Measurements from ENCODE around the gene EID2. TPM values are rescaled to one million over a fixed set of nuclear protein-coding genes. Genes with fewer than 3 reads are reported as not detected.

EID2 gene
- total RNA-seq, 1 donor from 2014 or later = 15.6 TPM

GRCh38 chr19:39555883-39556282 lies 15.9 kb upstream of the EID2 start:
- no peak overlapping the region for H3K27ac Mint-ChIP-seq (ENCODE audit: unreplicated experiment)
- peaks cover 37% of the 10 kb centered on the region for H3K27me3 Mint-ChIP-seq (ENCODE audit: low read depth)
- no peak overlapping the region for H3K4me3 Mint-ChIP-seq (ENCODE audit: unreplicated experiment)

GRCh38 chr19:39554701-39555311 lies 14.8 kb upstream of the EID2 start:
- Mint-ChIP-seq H3K27ac (ENCODE audit: unreplicated experiment) (no peak overlapping the region), H3K4me1 (ENCODE audit: low read depth) (peaks cover 7% of the 10 kb centered on the region), H3K9me3 (ENCODE audit: low read depth) (no peaks in the 10 kb centered on the region), H3K4me3 (ENCODE audit: unreplicated experiment) (no peak overlapping the region), H3K27me3 (ENCODE audit: low read depth) (peaks cover 30% of the 10 kb centered on the region), H3K36me3 (ENCODE audit: low read depth) (no peaks in the 10 kb centered on the region)
- no peak for TF ChIP-seq CTCF (IDR thresholded peaks at IDR 0.05)
- no peak for DNase-seq (ENCODE audit: low spot score)

More at GRCh38 chr19:39555883-39556282, 15.9 kb upstream of the EID2 start:
- no peaks in the 10 kb centered on the region for H3K36me3 Mint-ChIP-seq (ENCODE audit: low read depth)
- DNase-seq (ENCODE audit: low spot score) = no peak
- peaks cover 7% of the 10 kb centered on the region for H3K4me1 Mint-ChIP-seq (ENCODE audit: low read depth)
- no peak for TF ChIP-seq CTCF (IDR thresholded peaks at IDR 0.05)
- H3K9me3 Mint-ChIP-seq (ENCODE audit: low read depth) = no peaks in the 10 kb centered on the region

DNA sequence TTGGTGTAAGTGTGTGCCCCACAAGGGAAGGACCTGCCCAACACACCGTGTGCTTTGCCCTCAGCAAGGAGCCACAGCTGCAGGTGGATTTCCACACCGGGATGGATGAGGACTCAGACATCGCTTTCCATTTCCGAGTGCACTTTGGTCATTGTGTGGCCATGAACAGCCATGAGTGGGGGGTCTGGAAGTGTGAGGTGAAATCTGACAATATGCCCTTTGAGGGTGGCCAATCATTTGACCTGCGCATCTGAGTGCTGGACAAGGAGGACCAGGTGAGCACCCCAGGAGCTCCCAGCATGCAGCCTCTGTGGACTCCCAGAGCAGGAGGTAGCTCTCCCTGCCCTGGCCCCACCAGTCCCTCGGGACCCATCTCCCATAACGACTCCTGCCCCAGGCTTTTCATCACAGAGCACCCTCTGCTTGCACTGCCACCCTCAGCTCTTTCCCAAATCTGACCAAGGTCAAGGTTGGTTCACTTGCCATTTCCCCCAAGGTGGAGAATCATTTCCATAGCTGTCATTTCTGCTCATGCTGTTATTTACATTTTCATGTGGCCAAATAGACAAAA lies 13.2 kb upstream of the EID2 start:
- DNase-seq (ENCODE audit: low spot score) = no peak
- Mint-ChIP-seq H3K27ac (ENCODE audit: unreplicated experiment) (no peak overlapping the region), H3K4me1 (ENCODE audit: low read depth) (peaks cover 5% of the 10 kb centered on the region), H3K27me3 (ENCODE audit: low read depth) (peaks cover 30% of the 10 kb centered on the region), H3K9me3 (ENCODE audit: low read depth) (no peaks in the 10 kb centered on the region), H3K36me3 (ENCODE audit: low read depth) (no peaks in the 10 kb centered on the region), H3K4me3 (ENCODE audit: unreplicated experiment) (no peak overlapping the region)
- no peak for TF ChIP-seq CTCF (IDR thresholded peaks at IDR 0.05)

GRCh38 chr19:39550197-39550596 lies 10.2 kb upstream of the EID2 start:
- TF ChIP-seq CTCF (IDR thresholded peaks at IDR 0.05) = no peak
- DNase-seq (ENCODE audit: low spot score) = no peak
- Mint-ChIP-seq H3K9me3 (ENCODE audit: low read depth) (no peaks in the 10 kb centered on the region), H3K4me3 (ENCODE audit: unreplicated experiment) (no peak overlapping the region), H3K4me1 (ENCODE audit: low read depth) (no peaks in the 10 kb centered on the region), H3K27ac (ENCODE audit: unreplicated experiment) (no peak overlapping the region), H3K36me3 (ENCODE audit: low read depth) (no peaks in the 10 kb centered on the region), H3K27me3 (ENCODE audit: low read depth) (peaks cover 42% of the 10 kb centered on the region)

GRCh38 chr19:39546599-39546998 lies 6.6 kb upstream of the EID2 start:
- Mint-ChIP-seq H3K4me3 (ENCODE audit: unreplicated experiment) (no peak overlapping the region), H3K9me3 (ENCODE audit: low read depth) (no peaks in the 10 kb centered on the region), H3K27me3 (ENCODE audit: low read depth) (peaks cover 26% of the 10 kb centered on the region), H3K36me3 (ENCODE audit: low read depth) (no peaks in the 10 kb centered on the region), H3K27ac (ENCODE audit: unreplicated experiment) (no peak overlapping the region), H3K4me1 (ENCODE audit: low read depth) (no peaks in the 10 kb centered on the region)
- DNase-seq (ENCODE audit: low spot score) = no peak
- TF ChIP-seq CTCF (IDR thresholded peaks at IDR 0.05) = no peak
